Brain microvascular endothelial cell (primary cell): ENCODE data around the gene SPRED2.

Experiments used
- DNase-seq: peaks from one replicate; pipeline ENCODE4 v3.0.0-alpha.2; 2020
- H3K27ac ChIP-seq: fragments of 250-450 bp; sonication (Bioruptor Pico); 2 replicates; pipeline ENCODE4 v1.5.1; 2020; ENCODE audit warnings: mild to moderate bottlenecking, moderate library complexity
- H3K27me3 ChIP-seq: fragments of 250-450 bp; sonication (Bioruptor Pico); replicated peaks from 2 replicates; pipeline ENCODE4 v1.5.1; 2020; ENCODE audit warnings: mild to moderate bottlenecking
- H3K36me3 ChIP-seq: fragments of 250-450 bp; sonication (Bioruptor Pico); replicated peaks from 2 replicates; pipeline ENCODE4 v1.5.1; 2020; ENCODE audit warnings: mild to moderate bottlenecking
- H3K4me3 ChIP-seq: 2 replicates; pipeline ENCODE4 v1.5.1; 2011; ENCODE audit warnings: low read depth, mild to moderate bottlenecking, control low read depth, low read length, moderate library complexity
- in situ Hi-C: cut with HindIII; loops from 2 replicates; pipeline ENCODE4 v1.10.0; 2017; ENCODE audit warnings: low sequenced_read_pairs, low pct_ligation_motif_present
- TF ChIP-seq, protein P1 (sequence below): IDR thresholded peaks from 2 replicates; pipeline ENCODE4 v1.5.1; 2011; ENCODE audit warnings: low read depth, mild to moderate bottlenecking, moderate library complexity, low read length, control low read depth, inconsistent platforms; ENCODE audit errors: missing control alignments

Gene SPRED2

DNA sequence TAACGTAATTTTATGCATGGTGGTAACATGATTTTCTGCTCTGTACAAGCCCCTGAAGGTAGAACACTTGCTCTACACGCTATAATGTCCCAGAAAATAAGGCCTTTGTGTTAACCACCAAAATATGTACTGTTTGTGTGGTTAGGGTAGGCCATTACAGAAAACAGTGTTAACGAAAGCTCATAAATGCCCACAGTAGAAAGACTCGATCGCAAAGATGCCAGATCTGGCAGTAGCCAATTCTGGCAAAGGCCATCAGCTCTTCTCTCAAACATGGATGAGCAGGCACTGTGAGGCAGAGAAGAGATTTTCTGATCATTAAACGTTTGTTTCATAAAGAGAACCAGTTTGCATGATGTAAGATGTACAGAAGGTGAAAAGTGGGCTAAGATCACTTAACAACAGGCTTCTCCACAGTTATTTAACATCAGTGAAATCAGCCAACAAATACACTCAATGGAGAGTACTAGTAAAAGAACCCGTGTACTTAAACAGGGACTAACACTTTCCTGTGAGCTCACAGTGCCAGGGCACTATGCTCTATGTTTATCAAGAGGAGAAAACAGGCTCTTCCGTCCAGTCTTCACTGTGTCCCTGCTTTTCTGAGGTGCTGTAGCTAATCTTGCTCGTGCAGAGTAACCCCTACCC lies 80.3 kb downstream of the SPRED2 start:
- H3K4me3 ChIP-seq: no peak overlapping the region
- no peak overlapping the region for H3K27ac ChIP-seq
- in situ Hi-C loops: no loop called here
- DNase-seq: no peak
- TF ChIP-seq, protein P1, sequence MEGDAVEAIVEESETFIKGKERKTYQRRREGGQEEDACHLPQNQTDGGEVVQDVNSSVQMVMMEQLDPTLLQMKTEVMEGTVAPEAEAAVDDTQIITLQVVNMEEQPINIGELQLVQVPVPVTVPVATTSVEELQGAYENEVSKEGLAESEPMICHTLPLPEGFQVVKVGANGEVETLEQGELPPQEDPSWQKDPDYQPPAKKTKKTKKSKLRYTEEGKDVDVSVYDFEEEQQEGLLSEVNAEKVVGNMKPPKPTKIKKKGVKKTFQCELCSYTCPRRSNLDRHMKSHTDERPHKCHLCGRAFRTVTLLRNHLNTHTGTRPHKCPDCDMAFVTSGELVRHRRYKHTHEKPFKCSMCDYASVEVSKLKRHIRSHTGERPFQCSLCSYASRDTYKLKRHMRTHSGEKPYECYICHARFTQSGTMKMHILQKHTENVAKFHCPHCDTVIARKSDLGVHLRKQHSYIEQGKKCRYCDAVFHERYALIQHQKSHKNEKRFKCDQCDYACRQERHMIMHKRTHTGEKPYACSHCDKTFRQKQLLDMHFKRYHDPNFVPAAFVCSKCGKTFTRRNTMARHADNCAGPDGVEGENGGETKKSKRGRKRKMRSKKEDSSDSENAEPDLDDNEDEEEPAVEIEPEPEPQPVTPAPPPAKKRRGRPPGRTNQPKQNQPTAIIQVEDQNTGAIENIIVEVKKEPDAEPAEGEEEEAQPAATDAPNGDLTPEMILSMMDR: no peak
- H3K27me3 ChIP-seq: no peaks in the 10 kb centered on the region
- no peaks in the 10 kb centered on the region for H3K36me3 ChIP-seq

DNA sequence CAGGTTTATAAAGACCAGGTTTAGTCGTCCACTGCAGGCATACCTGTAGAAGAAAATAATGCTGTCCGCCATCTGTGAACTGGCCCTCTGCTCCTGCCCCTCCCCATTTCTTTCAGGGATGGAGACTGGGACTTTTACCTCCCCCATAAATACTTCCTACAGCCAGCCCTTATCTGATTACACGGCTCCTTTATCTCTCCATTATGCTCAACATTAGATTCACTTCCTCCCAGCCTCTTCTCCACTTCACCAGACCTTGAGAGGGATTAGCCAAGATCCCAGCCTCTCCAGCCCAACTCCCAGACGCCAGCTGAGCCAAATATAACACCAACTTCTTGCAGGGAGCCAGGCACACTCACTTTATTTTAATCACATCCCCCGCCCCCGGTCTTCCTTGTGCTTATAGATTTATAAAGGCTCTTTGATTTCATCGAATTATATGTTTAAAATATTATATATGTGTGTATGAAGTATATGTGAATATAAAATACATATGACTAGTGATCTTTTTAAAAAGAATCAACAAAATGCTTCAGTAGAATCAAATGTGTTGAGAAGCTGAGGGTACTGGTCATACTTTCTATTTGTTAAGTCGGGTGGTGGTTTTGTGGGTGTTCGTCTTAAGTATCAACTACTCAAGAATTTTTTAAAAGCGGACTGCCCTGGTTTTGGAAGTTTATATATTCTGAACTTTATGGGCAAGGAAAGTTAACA lies 81.0 kb downstream of the SPRED2 start:
- Histone ChIP-seq H3K36me3 (no peaks in the 10 kb centered on the region), H3K27me3 (no peaks in the 10 kb centered on the region), H3K27ac (peak overlapping the region; percentile 40), H3K4me3 (no peak overlapping the region)
- TF ChIP-seq, protein P1: no peak
- in situ Hi-C loops: no loop called here
- peak; percentile 70 for DNase-seq

DNA sequence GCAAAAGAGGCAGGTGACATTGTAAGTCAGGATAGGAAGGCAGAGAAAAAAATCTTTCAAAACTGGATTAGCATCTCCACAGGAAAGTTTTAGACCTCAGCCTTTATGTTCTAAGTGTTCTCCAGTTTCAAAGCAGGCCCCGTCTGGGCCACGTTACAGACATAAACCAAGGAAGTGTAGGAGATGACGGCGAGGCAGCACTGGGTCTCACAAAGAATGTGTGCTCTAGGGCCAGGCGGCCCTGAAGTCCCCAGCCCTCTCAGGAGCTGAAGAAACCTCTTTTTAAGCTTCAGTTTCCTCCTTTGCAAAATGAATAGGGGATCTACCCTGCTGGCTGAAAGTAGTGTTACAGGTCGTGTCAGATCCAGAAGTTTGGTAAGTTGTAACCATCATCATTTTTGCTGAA lies 81.7 kb downstream of the SPRED2 start:
- Histone ChIP-seq H3K27ac (peak overlapping the region; percentile 40), H3K36me3 (no peaks in the 10 kb centered on the region), H3K4me3 (no peak overlapping the region), H3K27me3 (no peaks in the 10 kb centered on the region)
- in situ Hi-C loops: no loop called here
- TF ChIP-seq, protein P1: peak; percentile 51
- DNase-seq: no peak

DNA sequence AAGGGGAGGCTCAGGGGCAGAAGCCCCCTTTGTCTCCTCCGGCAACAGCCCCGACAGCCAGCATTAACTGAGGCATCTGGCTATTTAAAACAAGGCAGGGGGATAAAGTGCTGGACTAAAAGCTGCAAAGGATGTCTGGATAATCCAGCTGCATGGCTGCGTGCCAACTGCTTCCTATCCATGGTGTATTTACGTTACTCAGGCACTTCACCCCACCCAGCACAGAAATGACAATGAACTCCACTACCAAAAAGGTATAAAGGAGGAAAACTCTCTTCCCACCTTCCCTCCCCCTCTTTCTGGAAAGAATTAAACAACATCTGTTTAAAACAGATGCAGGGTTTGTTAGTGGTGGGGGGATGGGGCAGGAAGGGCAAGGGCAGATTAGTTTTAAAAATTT lies 82.5 kb downstream of the SPRED2 start:
- Histone ChIP-seq H3K36me3 (no peaks in the 10 kb centered on the region), H3K27me3 (no peaks in the 10 kb centered on the region), H3K27ac (peak overlapping the region; percentile 40), H3K4me3 (no peak overlapping the region)
- TF ChIP-seq, protein P1: no peak
- in situ Hi-C loops: no loop called here
- peak; percentile 77 for DNase-seq

DNA sequence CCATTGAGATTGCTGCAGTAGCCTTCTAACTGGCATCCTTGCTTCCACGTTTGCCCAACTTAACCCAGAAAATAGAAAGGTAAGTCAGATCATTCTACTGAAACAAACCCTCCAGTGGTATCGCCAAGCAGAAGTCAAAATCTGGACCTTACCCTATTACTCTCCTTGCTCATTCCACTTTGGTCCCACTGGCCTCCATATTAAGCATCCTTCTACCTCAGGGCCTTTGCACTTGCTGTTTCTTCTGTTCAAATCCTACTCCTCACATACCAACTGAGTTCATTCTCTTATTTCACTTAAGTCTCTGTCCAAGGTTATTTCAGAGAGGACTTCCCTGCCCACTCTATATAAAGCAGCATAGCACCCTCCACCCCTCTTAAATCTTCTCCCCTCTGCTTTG lies 84.5 kb downstream of the SPRED2 start:
- Histone ChIP-seq H3K4me3 (no peak overlapping the region), H3K27me3 (no peaks in the 10 kb centered on the region), H3K27ac (no peak overlapping the region), H3K36me3 (no peaks in the 10 kb centered on the region)
- TF ChIP-seq, protein P1: no peak
- in situ Hi-C loops: no loop called here
- no peak for DNase-seq
